Small intestine (tissue), 7 donors: Measurements from ENCODE around the gene TTLL10. TPM values are rescaled to one million over a fixed set of nuclear protein-coding genes. Genes with fewer than 3 reads are reported as not detected.

Experiments used
- DNase-seq, 2 donors: peaks; one replicate each; pipeline versions ENCODE4 v3.0.0 to v3.0.0-alpha.2; 2013
- FAIRE-seq: peaks from 2 replicates; lab custom pipeline; 2012; peaks lifted over from hg19 to GRCh38; lab: Jason Lieb, UNC
- H3K27ac ChIP-seq, 3 donors: one replicate each; pipeline ENCODE4 v1.5.1; 2013; ENCODE audit warnings: low read length in 2 of 3, mild to moderate bottlenecking in 2 of 3, control low read depth in 1 of 3, inconsistent platforms in 1 of 3, low read depth in 1 of 3, moderate library complexity in 1 of 3
- H3K27me3 ChIP-seq, 3 donors: one replicate each; pipeline ENCODE4 v1.6.1; 2013; ENCODE audit warnings: low read length in 3 of 3, inconsistent platforms in 1 of 3; ENCODE audit not compliant: control insufficient read depth in 3 of 3, insufficient read depth in 3 of 3
- H3K36me3 ChIP-seq, 3 donors: one replicate each; pipeline ENCODE4 v1.6.1; 2013; ENCODE audit warnings: low read length in 3 of 3, inconsistent platforms in 1 of 3, low read depth in 1 of 3, mild to moderate bottlenecking in 1 of 3, moderate library complexity in 1 of 3; ENCODE audit not compliant: control insufficient read depth in 3 of 3, insufficient read depth in 2 of 3
- H3K4me1 ChIP-seq, 3 donors: one replicate each; pipeline ENCODE4 v1.6.1; 2013; ENCODE audit warnings: low read length in 2 of 3, inconsistent platforms in 1 of 3, low read depth in 1 of 3, mild to moderate bottlenecking in 1 of 3, moderate library complexity in 1 of 3; ENCODE audit not compliant: control insufficient read depth in 3 of 3, insufficient read depth in 2 of 3
- H3K4me3 ChIP-seq, 3 donors: one replicate each; pipeline ENCODE4 v1.5.1; 2013; ENCODE audit warnings: low read length in 3 of 3, control low read depth in 1 of 3, inconsistent platforms in 1 of 3, low read depth in 1 of 3, mild to moderate bottlenecking in 1 of 3, moderate library complexity in 1 of 3
- H3K9me3 ChIP-seq, 2 donors: one replicate each; pipeline ENCODE4 v1.6.1; 2013; ENCODE audit warnings: low read depth in 1 of 2, low read length in 1 of 2; ENCODE audit not compliant: control insufficient read depth in 2 of 2, insufficient read depth in 1 of 2
- WGBS, 3 donors: extraction: QIAGEN DNeasy Blood & Tissue Kit; methylation state at CpG; one replicate each; pipeline ENCODE4 v1.1.7; 2013; 5-methylcytosine and 5-hydroxymethylcytosine counted together
- polyA plus RNA-seq, 4 donors: library from polyadenylated mRNA; stranded (reverse) in 3 of 4; unstranded in 1 of 4; fragments of 200-250 nt in 3 of 4; fragments of 120-200 nt in 1 of 4; gene quantifications; one replicate each; pipeline versions ENCODE4 v1.2.1 to v1.2.3, GENCODE V29; 2013
- donor health status: healthy with polysubstance abuse.
- donor health status: control.
- donor health status: control.
- donor health status: Bipolar disorder and iron deficiency.
- donor health status: healthy.

TTLL10 gene
- polyA plus RNA-seq, 4 donors = 0.21 to 0.36 TPM; not detected in 2

DNA sequence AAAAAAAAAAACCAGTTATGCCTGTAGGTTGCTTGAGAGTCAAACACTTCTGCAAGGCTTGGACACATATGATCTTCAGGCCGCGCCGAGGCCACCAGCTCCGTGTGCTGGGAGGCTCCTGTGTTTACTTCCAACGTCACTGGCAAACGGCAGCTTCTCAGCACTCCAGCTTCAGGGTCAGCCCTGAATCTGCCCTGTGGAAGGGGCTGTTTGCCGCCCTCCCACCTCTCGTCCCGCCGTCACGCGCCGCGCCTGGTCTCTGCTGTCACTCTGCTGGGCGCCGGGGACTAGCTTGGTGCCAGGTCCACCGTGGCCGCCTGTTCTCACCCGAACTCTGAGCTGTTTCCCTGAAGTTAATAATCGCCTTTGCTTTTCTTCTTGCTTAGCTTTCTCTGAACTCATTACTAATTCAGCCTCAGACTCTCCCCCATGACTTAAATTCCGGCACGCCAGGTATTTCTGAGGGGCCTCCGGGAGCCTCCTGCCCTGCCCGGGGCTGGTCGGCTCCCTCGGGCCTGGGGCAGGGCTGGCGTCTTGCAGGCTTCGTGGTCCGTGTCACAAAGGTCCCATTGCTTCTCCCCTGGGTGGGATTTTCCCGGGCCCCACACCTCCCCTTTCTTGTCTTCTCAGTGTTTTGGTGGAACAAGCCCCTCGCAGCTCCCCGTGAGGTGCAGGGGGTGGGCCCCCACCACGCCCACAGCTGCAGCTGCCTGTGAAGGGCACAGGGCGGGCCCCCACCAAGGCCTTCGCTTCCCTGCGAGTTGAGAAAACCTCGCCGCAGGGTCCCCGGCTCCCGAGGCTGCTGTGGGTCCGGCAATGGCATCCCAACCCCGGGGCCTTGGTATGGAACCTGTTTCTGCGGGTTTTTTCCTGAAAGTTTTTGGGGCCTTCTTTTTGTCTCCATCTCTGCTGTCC, 43.2 kb upstream of the TTLL10 start:
- peak; percentile 74 to 81 for DNase-seq

DNA sequence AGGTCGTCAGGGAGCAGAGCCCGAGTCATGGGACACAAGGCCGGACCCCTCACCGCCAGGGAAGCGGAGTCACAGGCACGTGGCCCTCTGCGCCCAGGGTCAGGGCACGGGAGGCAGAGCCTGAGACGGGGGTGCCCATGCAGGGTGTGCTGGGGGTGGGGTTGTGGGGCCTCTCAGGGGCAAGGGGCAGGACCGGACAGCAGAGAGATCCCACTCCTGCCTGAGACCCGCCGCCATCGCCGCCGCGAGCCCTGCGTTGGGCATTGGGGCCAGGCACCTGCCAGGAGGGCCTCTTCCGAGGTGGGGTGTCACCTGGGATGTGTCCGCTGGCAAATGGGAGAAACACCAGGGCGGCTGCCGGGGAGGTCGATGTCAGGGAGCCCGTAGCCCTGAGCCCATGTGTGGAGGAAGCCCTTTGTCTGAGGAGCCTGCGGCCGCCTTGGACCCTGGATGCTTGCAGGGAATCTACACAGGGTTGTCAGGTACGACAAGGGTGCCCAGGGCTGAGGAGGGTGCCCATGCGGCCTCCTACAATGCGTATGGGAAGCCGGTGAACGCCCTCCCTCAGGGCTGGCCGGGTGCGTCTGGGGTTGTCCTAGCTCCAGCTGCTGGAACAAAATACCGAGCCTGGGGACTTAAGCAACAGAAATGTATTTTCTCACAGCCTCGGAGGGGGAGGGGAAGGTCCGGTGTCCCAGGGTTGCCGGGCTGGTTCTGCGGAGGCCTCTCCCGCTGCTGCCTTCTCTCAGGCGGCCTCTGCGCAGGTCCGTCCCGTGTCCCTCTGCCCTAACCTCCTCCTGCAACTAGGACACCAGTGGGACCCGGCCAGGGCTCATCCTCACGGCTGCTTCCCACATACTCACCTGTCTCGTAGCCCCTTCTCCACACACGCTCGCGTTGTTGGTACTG, 41.4 kb upstream of the TTLL10 start:
- 28 to 86% (median 46%) methylated on average over 47 to 48 of the region's 48 CpGs for WGBS, 3 donors
- no peak for FAIRE-seq
- peaks cover 3 to 60% (median 7%) of the 10 kb centered on the region in 3 donors for H3K4me1 ChIP-seq

More for the DNA sequence above, 43.2 kb upstream of the TTLL10 start:
- no peaks in the 10 kb centered on the region for H3K27me3 ChIP-seq
- peak overlapping the region; percentile 86 to 89 (median 88) for H3K27ac ChIP-seq
- peaks cover 0 to 63% (median 12%) of the 10 kb centered on the region in 3 donors for H3K4me1 ChIP-seq
- 21 to 61% (median 40%) methylated on average over 42 to 43 of the region's 43 CpGs for WGBS, 3 donors
- no peaks in the 10 kb centered on the region for H3K9me3 ChIP-seq
- FAIRE-seq = no peak
- H3K4me3 ChIP-seq = peak overlapping the region; percentile 24 to 65 (median 33)
- H3K36me3 ChIP-seq = peaks cover 0 to 18% (median 0%) of the 10 kb centered on the region in 3 donors

DNA sequence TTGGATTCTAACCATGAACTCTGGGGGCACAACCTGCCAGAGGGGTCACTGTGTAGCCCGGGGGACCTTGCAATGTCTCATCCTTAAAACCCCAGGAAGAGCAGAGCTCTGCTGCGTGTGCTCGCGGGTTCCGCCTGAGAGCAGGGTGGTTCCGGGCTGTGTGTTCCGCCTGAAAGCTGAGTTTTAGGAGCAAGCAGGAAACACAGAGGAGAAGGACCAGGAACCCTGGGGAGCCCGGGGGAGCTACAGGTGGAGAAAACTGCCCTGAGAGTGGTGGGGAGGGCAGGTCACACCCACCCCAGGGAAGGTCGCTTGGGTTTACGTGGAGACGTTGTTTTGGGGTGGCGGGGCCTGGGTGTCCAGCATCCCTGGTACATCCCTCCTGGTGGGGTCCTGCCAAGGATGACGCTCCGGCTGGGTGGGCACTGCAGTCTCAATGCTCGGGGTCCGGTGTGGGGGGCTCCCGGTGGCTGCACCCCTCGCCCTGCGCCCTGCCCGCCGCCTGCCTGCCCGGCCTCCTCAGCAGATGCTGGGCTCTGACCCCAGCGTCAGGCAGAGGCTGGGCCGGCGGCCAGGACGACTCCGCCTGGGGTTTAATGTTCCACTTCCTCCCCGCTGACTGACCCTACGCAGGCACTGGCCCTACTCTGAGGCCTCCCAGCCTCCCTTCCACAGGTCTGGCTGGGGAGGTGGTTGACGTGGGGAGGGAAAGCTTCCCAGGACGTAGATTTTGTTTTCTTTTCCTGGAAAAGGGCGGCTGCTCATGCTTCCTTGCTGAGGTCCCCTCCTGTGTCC, 40.5 kb upstream of the TTLL10 start:
- WGBS, 3 donors = 15 to 48% (median 34%) methylated on average over 31 to 32 of the region's 32 CpGs
- Histone ChIP-seq H3K36me3 (peaks cover 0 to 12% (median 0%) of the 10 kb centered on the region in 3 donors), H3K4me3 (peak overlapping the region in 1 of 3 donors; percentile 41), H3K27ac (peak overlapping the region in 2 of 3 donors; percentile 84 to 93), H3K9me3 (no peaks in the 10 kb centered on the region), H3K27me3 (no peaks in the 10 kb centered on the region), H3K4me1 (peaks cover 10 to 59% (median 10%) of the 10 kb centered on the region in 3 donors)
- DNase-seq (peak in 1 of 2 donors; percentile 86), FAIRE-seq (no peak)

More for the DNA sequence above, 41.4 kb upstream of the TTLL10 start:
- Histone ChIP-seq H3K36me3 (peaks cover 0 to 12% (median 0%) of the 10 kb centered on the region in 3 donors), H3K27ac (peak overlapping the region in 2 of 3 donors; percentile 84 to 93), H3K4me3 (peak overlapping the region in 1 of 3 donors; percentile 41), H3K9me3 (no peaks in the 10 kb centered on the region), H3K27me3 (no peaks in the 10 kb centered on the region)
- DNase-seq = peak in 1 of 2 donors; percentile 76

DNA sequence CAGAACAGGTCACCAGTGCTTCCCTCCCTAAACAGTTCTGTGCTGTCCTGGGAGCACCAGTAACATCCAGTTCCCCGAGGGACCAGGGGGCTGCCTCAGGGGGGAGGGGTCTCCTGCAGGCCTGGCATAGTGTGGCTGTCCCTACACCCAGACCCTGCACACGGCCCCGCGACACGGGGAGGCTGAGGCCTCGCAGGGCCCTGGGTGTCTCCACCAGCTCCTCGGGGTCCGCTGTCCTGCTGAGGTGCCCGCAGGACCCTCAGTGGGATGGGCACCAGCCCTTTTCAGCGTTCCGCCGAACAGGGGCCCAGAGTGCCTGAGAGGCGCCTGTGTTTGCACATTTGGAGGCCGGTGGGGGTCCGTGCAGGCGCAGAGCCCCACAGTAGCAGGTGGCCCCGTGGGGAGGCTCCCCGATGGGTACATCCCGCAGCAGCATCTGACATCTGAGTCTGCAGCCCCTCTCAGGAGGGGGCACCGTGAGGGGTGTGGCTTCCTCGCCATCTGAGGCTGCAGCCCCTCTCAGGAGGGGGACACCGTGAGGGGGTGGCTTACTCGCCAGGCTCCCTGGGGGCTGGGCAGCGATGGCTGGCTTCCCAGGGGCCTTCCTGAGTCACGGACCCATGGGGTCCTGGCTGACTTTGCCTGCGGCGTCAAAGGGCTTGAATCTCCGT, 39.2 kb upstream of the TTLL10 start:
- no peaks in the 10 kb centered on the region for H3K9me3 ChIP-seq
- DNase-seq (no peak), FAIRE-seq (no peak)
- H3K27me3 ChIP-seq = no peaks in the 10 kb centered on the region
- peak overlapping the region in 1 of 3 donors; percentile 24 for H3K27ac ChIP-seq
- peaks cover 0 to 12% (median 0%) of the 10 kb centered on the region in 3 donors for H3K36me3 ChIP-seq
- H3K4me3 ChIP-seq = no peak overlapping the region
- 88% methylated on average over 24 to 28 of the region's 28 CpGs for WGBS, 3 donors
- peaks cover 10 to 49% (median 10%) of the 10 kb centered on the region in 3 donors for H3K4me1 ChIP-seq

DNA sequence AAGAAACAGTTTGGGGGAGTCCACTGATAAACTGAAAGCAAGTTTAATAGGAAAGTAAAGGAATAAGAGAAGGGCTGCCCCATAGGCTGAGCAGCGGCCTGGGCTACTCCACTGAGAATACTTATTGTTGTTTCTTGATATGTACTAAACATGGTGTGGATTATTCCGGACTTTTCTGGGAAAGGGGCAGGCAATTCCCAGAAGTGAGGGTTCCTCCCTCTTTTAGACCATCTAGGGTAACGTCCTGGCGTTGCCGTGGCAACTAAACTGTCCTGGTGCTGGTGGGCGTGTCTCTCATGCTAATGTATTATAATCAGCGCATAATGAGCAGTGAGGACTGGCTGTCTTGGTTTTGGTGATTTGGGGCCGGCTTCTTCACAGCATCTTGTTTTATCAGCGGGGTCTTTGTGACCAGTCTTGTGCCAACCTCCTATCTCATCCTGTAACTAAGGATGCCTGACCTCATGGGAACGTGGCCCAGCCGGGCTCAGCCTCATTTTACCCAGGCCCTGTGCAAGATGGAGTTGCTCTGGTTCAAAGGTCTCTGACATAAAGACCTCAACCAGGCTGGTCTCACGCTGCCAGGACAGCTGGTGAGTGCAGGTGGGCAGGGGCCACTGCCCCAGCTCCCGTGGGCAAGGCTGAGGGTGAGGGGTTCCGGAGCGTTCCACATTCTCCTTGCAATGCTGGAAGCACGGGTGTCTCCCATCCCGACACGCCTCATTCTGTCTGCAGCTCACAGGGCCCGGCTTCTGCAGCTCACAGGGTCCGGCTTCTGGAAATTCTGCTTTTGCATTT, 38.1 kb upstream of the TTLL10 start:
- Histone ChIP-seq H3K4me1 (peaks cover 10 to 38% (median 10%) of the 10 kb centered on the region in 3 donors), H3K27ac (peak overlapping the region; percentile 69 to 93 (median 81)), H3K9me3 (no peaks in the 10 kb centered on the region), H3K27me3 (no peaks in the 10 kb centered on the region), H3K36me3 (peaks cover 0 to 12% (median 0%) of the 10 kb centered on the region in 3 donors), H3K4me3 (no peak overlapping the region)
- 37 to 67% (median 46%) methylated on average over 20 of the region's 20 CpGs for WGBS, 3 donors
- DNase-seq (peak in 1 of 2 donors; percentile 42), FAIRE-seq (no peak)

DNA sequence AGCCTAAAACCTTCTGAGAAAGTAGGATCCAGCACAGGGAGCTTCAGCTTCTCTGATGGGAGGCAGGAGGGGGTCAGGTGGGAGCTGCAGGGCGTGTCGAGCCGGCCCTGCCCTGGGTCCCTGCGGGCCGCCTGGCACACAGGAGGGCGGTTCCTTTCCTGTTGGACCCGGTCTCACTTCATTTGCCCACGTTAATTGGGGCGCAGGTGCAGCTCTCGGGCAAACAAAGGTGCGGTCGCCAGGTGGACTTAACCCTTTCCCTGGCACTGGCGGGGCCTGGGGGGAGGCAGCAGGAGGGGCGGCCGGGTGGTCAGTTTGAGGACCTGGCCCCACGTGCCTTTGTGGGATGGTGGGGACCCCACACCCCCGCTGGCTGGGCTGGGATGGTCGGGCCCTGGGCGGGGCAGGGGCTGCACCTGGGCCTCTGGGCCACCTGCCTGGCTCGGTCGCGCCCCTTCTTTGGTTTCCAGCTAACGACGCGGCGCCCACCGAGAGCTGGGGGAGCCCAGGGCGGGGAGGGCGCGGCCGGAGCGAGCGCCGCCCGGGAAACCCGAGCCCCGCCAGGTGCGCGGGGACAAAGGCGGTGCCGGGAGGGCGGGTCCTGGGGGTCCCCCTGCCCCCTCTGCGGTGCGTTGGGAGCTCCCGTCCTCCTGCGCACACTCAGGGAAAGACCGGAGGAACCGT, 37.0 kb upstream of the TTLL10 start:
- DNase-seq (peak; percentile 93 to 96), FAIRE-seq (no peak)
- Histone ChIP-seq H3K9me3 (no peaks in the 10 kb centered on the region), H3K4me3 (peak overlapping the region; percentile 39 to 69 (median 49)), H3K36me3 (peaks cover 0 to 12% (median 0%) of the 10 kb centered on the region in 3 donors), H3K27ac (peak overlapping the region; percentile 81 to 99 (median 93)), H3K4me1 (peaks cover 8 to 31% (median 10%) of the 10 kb centered on the region in 3 donors), H3K27me3 (no peaks in the 10 kb centered on the region)
- WGBS, 3 donors = 1 to 17% (median 11%) methylated on average over 25 to 48 of the region's 48 CpGs
